T-helper 1 cell treated with Interleukin-12 subunit alpha and Interleukin-12 subunit beta and Interleukin-4 antibody, amounts not matched to agents 30 μg/mL and 1 μg/mL, for 36 hours (primary cell): ENCODE data around the gene DLG2.

ENCODE experiments used
- H3K27ac Mint-ChIP-seq: one replicate; pipeline ENCODE4 v1.8.0; 2021; ENCODE audit warnings: mild to moderate bottlenecking, mixed read lengths
- H3K27me3 Mint-ChIP-seq: one replicate; pipeline ENCODE4 v1.8.0; 2021; ENCODE audit warnings: low read depth, mixed read lengths
- H3K36me3 Mint-ChIP-seq: one replicate; pipeline ENCODE4 v1.8.0; 2021; ENCODE audit warnings: low read depth, mixed read lengths
- H3K4me1 Mint-ChIP-seq: one replicate; pipeline ENCODE4 v1.8.0; 2021; ENCODE audit warnings: low read depth, mixed read lengths
- H3K4me3 Mint-ChIP-seq: one replicate; pipeline ENCODE4 v1.8.0; 2021; ENCODE audit warnings: mild to moderate bottlenecking, moderate library complexity, mixed read lengths
- H3K9me3 Mint-ChIP-seq: one replicate; pipeline ENCODE4 v1.8.0; 2021; ENCODE audit warnings: mixed read lengths

The DLG2 gene

GRCh38 chr11:85182441-85183387 lies 444.4 kb downstream of the DLG2 start:
- H3K4me1 Mint-ChIP-seq = no peaks in the 10 kb centered on the region
- H3K27me3 Mint-ChIP-seq = no peaks in the 10 kb centered on the region
- no peaks in the 10 kb centered on the region for H3K36me3 Mint-ChIP-seq
- no peak overlapping the region for H3K4me3 Mint-ChIP-seq
- H3K9me3 Mint-ChIP-seq = no peaks in the 10 kb centered on the region
- no peak overlapping the region for H3K27ac Mint-ChIP-seq

- Mint-ChIP-seq H3K36me3 (no peaks in the 10 kb centered on the region), H3K27ac (no peak overlapping the region), H3K27me3 (no peaks in the 10 kb centered on the region), H3K9me3 (no peaks in the 10 kb centered on the region), H3K4me1 (no peaks in the 10 kb centered on the region), H3K4me3 (no peak overlapping the region)
Observed at GRCh38 chr11:85180528-85180927, 446.6 kb downstream of the DLG2 start.

DNA sequence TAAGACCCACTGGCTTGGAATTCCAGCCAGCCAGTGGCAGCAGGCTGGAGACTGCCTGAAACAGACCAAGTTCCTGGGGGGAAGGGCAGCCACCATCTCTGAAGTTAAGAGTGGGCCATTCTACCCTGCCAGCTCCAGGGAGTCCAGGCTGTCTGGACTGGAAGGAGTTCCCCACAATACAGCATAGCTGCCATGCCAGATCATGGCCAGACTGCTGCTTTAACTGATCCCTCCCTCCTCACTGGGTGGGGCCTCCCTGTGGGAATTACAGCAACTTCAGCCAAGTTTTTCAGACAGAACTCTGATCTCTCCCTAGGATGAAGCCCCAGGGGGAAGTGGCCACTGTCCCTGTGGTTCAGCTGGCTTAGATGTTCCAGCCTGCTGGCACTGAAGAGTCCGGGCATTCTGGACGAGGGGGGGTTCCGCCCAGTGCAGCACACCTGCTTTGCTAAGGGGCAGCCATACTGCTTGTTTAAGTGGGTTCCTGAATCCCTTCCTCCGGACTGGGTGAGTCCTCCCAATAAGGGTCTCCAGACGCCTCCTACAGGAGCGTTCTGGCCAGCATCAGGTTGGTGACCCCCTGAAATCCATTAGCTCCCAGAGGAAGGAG lies 455.4 kb downstream of the DLG2 start:
- no peaks in the 10 kb centered on the region for H3K36me3 Mint-ChIP-seq
- H3K27me3 Mint-ChIP-seq = no peaks in the 10 kb centered on the region
- H3K27ac Mint-ChIP-seq = no peak overlapping the region
- H3K9me3 Mint-ChIP-seq = peaks cover 29% of the 10 kb centered on the region
- no peaks in the 10 kb centered on the region for H3K4me1 Mint-ChIP-seq
- no peak overlapping the region for H3K4me3 Mint-ChIP-seq

- Mint-ChIP-seq H3K4me1 (no peaks in the 10 kb centered on the region), H3K27ac (no peak overlapping the region), H3K9me3 (peaks cover 29% of the 10 kb centered on the region), H3K4me3 (no peak overlapping the region), H3K27me3 (no peaks in the 10 kb centered on the region), H3K36me3 (no peaks in the 10 kb centered on the region)
Observed at GRCh38 chr11:85170184-85170583, 457.0 kb downstream of the DLG2 start.

DNA sequence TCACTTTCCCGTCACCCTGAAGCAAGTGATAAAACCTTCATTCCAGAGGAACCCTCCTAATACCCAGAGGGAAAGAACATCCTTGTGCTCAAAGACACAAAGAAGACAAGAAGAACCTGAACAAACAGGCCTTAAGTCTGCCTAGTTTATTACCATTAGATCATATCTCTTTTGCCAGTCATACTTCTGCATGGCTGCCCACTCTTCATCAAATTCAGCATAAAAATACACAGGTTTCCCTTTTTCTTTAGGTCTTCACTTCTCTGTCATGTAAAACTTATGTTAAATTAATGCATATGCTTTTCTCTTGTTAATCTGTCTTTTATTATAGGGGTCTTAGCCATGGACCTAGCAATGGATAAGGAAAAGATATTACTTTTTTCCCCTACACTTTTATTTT lies 459.7 kb downstream of the DLG2 start:
- Mint-ChIP-seq H3K4me3 (no peak overlapping the region), H3K9me3 (peaks cover 14% of the 10 kb centered on the region), H3K27me3 (no peaks in the 10 kb centered on the region), H3K4me1 (no peaks in the 10 kb centered on the region), H3K36me3 (no peaks in the 10 kb centered on the region), H3K27ac (no peak overlapping the region)

GRCh38 chr11:85167038-85167437 lies 460.1 kb downstream of the DLG2 start:
- no peak overlapping the region for H3K4me3 Mint-ChIP-seq
- H3K27me3 Mint-ChIP-seq = no peaks in the 10 kb centered on the region
- no peaks in the 10 kb centered on the region for H3K36me3 Mint-ChIP-seq
- peaks cover 10% of the 10 kb centered on the region for H3K9me3 Mint-ChIP-seq
- H3K27ac Mint-ChIP-seq = no peak overlapping the region
- no peaks in the 10 kb centered on the region for H3K4me1 Mint-ChIP-seq

- no peak overlapping the region for H3K27ac Mint-ChIP-seq
- peaks cover 10% of the 10 kb centered on the region for H3K9me3 Mint-ChIP-seq
- no peak overlapping the region for H3K4me3 Mint-ChIP-seq
- no peaks in the 10 kb centered on the region for H3K36me3 Mint-ChIP-seq
- no peaks in the 10 kb centered on the region for H3K27me3 Mint-ChIP-seq
- H3K4me1 Mint-ChIP-seq = no peaks in the 10 kb centered on the region
Observed at GRCh38 chr11:85165819-85166218, 461.3 kb downstream of the DLG2 start.

DNA sequence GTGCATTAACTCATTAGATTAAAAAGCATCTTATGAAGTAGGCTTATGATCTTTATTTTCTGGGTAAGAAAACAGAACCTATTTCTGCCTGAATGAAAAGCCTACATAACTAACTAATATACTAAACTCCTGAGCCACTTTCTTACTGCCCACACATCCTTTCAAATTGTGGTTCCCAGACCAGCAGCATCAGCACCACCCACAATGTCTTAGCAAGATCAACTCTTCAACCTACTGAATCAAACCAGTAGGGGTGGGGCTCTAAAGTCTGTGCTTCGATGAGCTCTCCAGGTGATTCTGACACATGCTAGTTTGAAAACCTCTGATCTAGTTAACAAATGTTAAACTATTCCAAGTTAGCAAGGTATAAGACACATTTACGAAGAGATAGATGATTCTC lies 462.4 kb downstream of the DLG2 start:
- H3K4me3 Mint-ChIP-seq = no peak overlapping the region
- no peaks in the 10 kb centered on the region for H3K36me3 Mint-ChIP-seq
- H3K27me3 Mint-ChIP-seq = no peaks in the 10 kb centered on the region
- H3K9me3 Mint-ChIP-seq = peaks cover 7% of the 10 kb centered on the region
- H3K27ac Mint-ChIP-seq = no peak overlapping the region
- H3K4me1 Mint-ChIP-seq = no peaks in the 10 kb centered on the region

GRCh38 chr11:85154294-85154693 lies 472.9 kb downstream of the DLG2 start:
- Mint-ChIP-seq H3K27ac (no peak overlapping the region), H3K9me3 (peaks cover 30% of the 10 kb centered on the region)

GRCh38 chr11:85137597-85137996 lies 489.5 kb downstream of the DLG2 start:
- Mint-ChIP-seq H3K9me3 (peaks cover 16% of the 10 kb centered on the region), H3K4me3 (no peak overlapping the region), H3K27ac (no peak overlapping the region), H3K27me3 (no peaks in the 10 kb centered on the region), H3K36me3 (no peaks in the 10 kb centered on the region), H3K4me1 (no peaks in the 10 kb centered on the region)

More at GRCh38 chr11:85154294-85154693, 472.9 kb downstream of the DLG2 start:
- no peaks in the 10 kb centered on the region for H3K27me3 Mint-ChIP-seq
- H3K4me1 Mint-ChIP-seq = no peaks in the 10 kb centered on the region
- H3K36me3 Mint-ChIP-seq = no peaks in the 10 kb centered on the region
- no peak overlapping the region for H3K4me3 Mint-ChIP-seq

- Mint-ChIP-seq H3K36me3 (no peaks in the 10 kb centered on the region), H3K4me1 (no peaks in the 10 kb centered on the region), H3K9me3 (peaks cover 9% of the 10 kb centered on the region), H3K4me3 (no peak overlapping the region), H3K27me3 (no peaks in the 10 kb centered on the region), H3K27ac (no peak overlapping the region)
Observed at GRCh38 chr11:85133636-85134035, 493.5 kb downstream of the DLG2 start.

- Mint-ChIP-seq H3K4me1 (no peaks in the 10 kb centered on the region), H3K27me3 (no peaks in the 10 kb centered on the region), H3K9me3 (peaks cover 7% of the 10 kb centered on the region), H3K4me3 (no peak overlapping the region), H3K27ac (no peak overlapping the region), H3K36me3 (no peaks in the 10 kb centered on the region)
Observed at GRCh38 chr11:85132851-85133585, 494.1 kb downstream of the DLG2 start.

- no peaks in the 10 kb centered on the region for H3K4me1 Mint-ChIP-seq
- H3K9me3 Mint-ChIP-seq = peaks cover 18% of the 10 kb centered on the region
- no peak overlapping the region for H3K27ac Mint-ChIP-seq
- H3K27me3 Mint-ChIP-seq = no peaks in the 10 kb centered on the region
- no peak overlapping the region for H3K4me3 Mint-ChIP-seq
- no peaks in the 10 kb centered on the region for H3K36me3 Mint-ChIP-seq
Observed at GRCh38 chr11:85127349-85127748, 499.8 kb downstream of the DLG2 start.

- Mint-ChIP-seq H3K27me3 (no peaks in the 10 kb centered on the region), H3K4me3 (no peak overlapping the region), H3K27ac (no peak overlapping the region), H3K9me3 (peaks cover 22% of the 10 kb centered on the region), H3K36me3 (no peaks in the 10 kb centered on the region), H3K4me1 (no peaks in the 10 kb centered on the region)
Observed at GRCh38 chr11:85123752-85124231, 503.4 kb downstream of the DLG2 start.
